ENCODE measurements around the gene OXSR1.
"Not testable (repeated sequence)": the region's sequence is repeated elsewhere in the genome, so short reads cannot be mapped to it uniquely, and the experiment has no call there.

Gene OXSR1

GRCh38 chr3:38235466-38235865 is 70.1 kb downstream of the OXSR1 start:
- no peak for DNase-seq

- no peak for DNase-seq
Observed at GRCh38 chr3:38238416-38239008, 73.2 kb downstream of the OXSR1 start.

DNA sequence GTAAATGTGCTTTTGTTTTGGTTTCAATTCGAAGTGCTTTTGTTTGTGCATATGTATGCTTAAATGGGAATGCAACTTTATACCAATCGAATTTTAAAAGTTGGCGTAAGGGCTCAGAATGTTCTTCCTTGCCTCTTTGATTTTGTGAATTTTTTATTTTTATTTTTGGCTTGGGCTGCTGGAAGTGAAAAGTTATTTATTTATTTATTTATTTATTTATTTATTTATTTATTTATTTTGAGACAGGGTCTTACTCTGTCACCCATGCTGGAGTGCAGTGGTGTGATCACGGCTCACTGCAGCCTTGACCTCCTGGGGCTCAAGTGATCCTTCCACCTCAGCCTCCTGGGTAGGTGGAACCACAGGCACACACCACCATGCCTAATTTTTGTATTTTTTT is 77.5 kb downstream of the OXSR1 start:
- not testable (repeated sequence) for DNase-seq

GRCh38 chr3:38245930-38246329 is 80.6 kb downstream of the OXSR1 start:
- DNase-seq = no peak

- DNase-seq = no peak
Observed at GRCh38 chr3:38247366-38248035, 82.2 kb downstream of the OXSR1 start.

DNA sequence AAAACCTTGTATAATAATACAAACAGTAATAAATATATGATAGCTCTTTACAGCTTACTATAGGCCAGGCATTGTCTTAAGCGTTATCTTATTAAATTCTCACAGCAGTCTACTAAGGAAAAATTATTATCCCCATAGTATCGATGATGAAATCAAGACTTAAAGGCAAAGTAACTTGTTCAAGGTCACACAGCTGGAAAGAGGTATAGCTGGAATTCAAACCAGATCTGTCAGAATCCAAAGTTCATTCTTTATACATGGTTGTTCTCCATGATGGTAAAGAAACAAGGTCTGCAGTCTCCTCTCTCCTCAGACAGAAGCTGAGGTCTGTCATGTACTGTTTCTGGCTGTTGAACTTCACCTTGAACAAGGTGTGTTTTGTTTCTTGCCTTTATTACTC is 84.9 kb downstream of the OXSR1 start:
- DNase-seq = no peak

- DNase-seq = no peak
Observed at GRCh38 chr3:38251197-38251596, 85.9 kb downstream of the OXSR1 start.

DNA sequence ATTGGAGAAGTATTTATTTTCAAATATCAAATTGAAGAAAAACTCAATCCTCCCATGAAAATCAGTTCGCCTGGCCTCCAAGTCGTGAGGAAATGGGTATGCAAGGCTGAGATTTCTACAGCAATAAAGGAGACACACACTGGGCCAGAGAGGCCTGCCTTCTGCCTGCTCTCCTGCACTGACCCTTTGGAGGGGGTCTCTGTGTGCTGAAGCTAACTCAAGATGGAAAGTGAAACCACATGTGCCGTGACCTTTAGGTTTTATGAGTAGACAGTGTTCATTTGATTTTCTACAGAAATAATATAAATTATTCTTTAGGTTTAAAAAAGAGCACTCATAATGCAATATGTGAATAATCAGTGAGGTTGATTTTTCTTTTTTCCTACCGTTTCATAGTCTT is 88.4 kb downstream of the OXSR1 start:
- DNase-seq = no peak

DNA sequence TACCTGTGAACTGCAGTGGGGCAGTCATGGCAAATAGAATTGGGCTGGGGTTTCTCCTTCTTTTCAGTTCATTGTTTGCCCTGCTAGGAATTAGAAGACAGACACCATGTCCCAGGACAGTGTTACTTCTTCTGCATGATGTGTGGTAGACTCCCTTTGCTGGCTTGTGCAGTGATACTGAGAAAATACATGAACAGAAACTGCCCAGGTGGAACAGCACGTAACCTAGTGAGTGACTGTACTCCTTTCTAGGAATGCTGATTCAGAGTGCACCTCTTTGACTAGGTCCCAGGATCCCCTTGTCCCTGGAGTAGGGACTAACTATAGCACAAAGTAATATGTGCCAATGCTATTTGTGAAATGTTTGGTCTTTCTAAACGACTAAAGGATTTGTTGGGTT is 89.5 kb downstream of the OXSR1 start:
- no peak for DNase-seq

GRCh38 chr3:38255627-38256026 is 90.3 kb downstream of the OXSR1 start:
- DNase-seq = no peak

- DNase-seq = peak; percentile 18
Observed at GRCh38 chr3:38257583-38257982, 92.2 kb downstream of the OXSR1 start.

DNA sequence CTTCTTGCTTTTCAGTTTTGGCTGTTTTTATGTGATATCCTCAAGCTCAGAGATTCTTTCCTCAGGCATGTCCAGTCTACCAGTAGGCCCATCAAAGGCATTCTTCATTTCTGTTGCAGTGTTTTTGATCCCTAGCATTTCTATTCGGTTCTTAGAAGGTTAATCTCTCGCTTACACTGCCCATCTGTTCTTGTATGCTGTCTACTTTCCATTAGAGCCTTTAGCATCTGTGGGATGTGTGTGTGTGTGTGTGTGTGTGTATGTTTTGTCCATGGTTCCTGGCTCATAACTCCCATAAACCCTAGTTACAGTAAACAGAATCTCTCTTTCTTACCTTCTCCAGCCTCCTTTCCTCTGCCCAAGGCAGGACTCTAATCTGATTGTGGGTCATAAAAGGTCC is 95.1 kb downstream of the OXSR1 start:
- DNase-seq = no peak

DNA sequence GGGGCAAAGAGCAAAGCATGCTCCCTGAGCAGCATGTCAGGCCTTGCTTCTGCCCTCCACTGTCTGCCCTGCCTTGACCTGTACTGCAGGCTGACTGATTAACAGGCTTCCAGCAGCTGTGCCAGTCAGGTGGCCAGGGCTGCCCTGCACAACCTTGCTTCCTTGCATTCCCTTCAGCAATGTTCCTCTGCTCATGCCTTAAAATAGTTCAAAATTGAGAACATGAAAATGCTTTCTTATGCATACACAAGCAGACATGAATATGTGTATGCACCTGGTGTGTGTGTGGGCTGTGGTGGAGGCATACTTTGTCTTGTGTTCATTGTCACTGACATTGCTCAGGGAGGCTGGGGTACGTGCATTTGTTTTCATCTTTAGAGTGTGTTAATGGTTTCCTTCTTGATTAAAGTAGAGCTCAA is 99.0 kb downstream of the OXSR1 start:
- peak; percentile 32 for DNase-seq

DNA sequence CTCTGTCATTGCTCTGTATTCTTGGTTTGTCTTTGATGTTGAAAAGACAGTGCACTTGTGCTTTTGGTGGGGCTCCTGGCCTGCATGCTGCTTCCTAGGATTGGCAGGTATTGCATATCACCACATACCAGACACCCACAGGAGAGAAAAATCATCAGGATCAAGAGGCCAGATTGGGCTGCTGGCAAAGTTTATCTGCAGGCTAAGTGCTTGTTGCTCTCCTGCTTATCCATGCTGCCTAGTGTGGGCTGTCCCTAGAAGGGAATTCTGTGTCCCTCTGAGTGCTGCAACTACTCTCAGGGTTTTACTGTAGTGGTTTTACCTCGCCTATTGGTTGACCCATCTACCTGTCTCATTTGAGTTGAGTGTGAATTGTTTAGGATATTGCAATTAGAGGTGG is 99.4 kb downstream of the OXSR1 start:
- DNase-seq = peak; percentile 46

DNA sequence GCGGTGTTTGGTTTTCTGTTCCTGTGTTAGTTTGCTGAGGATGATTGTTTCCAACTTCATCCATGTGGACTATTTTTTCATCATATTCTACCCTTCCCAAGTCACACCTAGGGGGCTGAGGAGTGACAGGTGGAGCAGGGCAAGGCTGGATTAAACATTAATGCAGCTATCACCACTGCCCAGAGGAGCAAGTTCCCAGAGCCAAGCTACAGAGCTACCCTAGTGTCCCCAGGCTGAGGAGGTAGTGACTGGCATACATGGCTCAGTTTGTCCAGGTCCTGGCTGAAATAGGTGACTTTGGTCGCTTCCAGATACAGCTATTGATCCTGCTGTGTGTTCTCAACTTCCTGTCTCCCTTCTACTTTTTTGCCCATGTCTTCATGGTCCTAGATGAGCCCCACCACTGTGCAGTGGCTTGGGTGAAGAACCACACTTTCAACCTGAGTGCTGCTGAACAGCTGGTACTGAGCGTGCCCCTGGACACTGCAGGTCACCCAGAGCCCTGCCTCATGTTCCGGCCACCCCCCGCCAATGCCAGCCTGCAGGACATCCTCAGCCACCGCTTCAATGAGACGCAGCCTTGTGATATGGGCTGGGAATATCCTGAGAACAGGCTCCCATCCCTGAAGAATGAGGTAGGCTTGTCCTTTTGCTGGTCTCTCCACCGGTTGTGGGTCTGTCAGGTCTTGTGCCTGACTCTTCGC is 100.4 kb downstream of the OXSR1 start, which contains the start of gene SLC22A13:
SLC22A13 (plus strand) TSS at position 209 of the 704 bp plus-strand sequence; CDS start at position 258, 49 bp downstream.
- no peak for DNase-seq

GRCh38 chr3:38266810-38267209 is 101.5 kb downstream of the OXSR1 start:
- DNase-seq = no peak

- no peak for DNase-seq
Observed at GRCh38 chr3:38267662-38268061, 102.3 kb downstream of the OXSR1 start.

- DNase-seq = no peak
Observed at GRCh38 chr3:38268087-38268486, 102.8 kb downstream of the OXSR1 start.

DNA sequence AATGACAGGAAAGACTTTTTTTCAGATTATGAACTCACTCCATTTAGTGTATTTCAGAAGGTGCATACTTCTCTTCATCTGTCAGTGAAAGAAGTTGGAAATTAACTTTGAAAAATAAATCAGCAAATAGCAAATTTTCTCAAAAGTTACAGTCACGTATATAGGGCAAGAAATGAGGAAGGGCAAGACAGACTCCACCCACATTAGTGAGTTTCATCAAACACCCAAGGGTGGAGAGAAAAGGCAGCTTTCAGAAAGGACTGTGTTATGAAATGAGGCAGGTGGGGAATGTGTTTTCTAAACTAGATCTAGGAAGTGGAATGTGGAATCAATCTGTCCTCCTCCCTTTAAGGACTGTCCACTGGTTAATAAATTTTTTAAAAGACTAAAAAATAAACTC is 103.2 kb downstream of the OXSR1 start:
- DNase-seq = peak; percentile 54

- DNase-seq = no peak
Observed at GRCh38 chr3:38270606-38271005, 105.3 kb downstream of the OXSR1 start.

DNA sequence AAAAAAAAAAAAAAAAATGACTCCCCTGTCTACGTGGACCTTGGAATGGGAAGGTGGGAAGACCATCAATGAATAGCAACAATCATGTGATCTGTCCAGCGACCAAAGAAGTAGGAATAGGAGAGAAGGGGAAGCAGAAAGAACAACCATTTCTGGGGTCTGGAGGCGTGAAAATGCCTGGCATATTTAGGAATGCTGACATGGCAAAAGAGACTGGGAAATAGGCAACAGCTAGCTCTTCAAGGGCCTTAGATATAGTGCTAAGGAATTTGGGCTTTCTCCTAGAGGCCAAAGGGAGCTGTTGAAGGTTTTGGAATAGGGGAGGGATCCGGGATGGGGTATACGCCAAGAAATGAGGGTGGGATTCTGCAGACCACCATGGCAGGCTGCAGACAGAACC is 106.2 kb downstream of the OXSR1 start:
- DNase-seq = no peak

DNA sequence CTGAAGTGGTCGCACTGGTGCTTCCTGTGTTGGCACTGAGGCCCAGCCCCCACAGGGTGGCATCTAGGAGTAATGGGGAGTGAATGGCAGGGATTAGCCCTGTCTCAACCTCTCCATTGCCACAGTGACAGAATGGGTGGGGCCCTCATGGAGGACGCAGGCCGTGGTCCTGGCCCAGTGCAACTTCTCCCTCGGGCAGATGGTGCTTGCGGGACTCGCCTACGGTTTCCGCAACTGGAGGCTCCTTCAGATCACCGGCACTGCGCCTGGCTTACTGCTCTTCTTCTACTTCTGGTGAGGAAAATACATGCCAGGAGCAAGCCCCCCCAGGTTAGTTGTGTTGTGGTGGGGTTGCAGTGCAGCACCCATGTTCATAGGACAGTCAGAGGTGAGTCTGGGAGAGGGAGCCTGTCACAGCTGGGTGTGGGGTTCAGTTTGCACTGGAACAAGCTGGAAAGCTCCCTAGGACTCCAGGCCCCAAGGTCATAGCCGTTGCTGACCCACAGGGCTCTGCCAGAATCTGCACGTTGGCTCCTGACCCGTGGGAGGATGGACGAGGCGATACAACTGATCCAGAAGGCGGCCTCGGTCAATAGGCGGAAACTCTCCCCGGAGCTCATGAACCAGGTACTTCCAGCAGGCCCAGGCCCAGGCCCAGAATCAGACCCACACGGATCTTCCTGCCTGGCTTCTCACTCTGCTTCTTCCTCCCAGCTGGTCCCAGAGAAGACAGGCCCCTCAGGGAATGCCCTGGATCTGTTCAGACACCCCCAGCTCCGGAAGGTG is 109.7 kb downstream of the OXSR1 start:
- no peak for DNase-seq

DNA sequence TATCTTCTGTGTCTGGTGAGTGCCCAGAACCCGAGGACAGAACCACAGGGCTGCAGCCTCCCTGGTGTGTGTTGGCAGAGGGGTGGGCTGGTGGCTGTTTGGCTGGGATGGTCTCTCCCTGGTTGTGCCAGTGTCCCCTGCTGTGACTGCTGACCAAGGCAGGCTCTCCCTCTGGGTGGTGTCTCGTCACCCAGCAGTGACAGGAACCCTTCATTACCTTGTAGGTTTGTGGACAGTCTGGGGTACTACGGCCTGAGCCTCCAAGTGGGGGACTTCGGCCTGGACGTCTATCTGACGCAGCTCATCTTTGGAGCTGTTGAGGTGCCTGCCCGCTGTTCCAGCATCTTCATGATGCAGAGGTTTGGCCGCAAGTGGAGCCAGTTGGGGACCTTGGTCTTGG is 110.3 kb downstream of the OXSR1 start:
- DNase-seq = no peak
